Measurements from ENCODE around the gene CC2D2A. TPM values are rescaled to one million over a fixed set of nuclear protein-coding genes. Genes with fewer than 3 reads are reported as not detected.
A peak's percentile ranks its signal among the peaks of the same experiment; 100 is the strongest.

The CC2D2A gene
- polyA plus RNA-seq (2013, experiment 1 of 2; ENCODE audit: insufficient read length): 10.1 TPM
- 10.7 TPM for polyA plus RNA-seq (2013, experiment 2 of 2; ENCODE audit: insufficient read length)

DNA sequence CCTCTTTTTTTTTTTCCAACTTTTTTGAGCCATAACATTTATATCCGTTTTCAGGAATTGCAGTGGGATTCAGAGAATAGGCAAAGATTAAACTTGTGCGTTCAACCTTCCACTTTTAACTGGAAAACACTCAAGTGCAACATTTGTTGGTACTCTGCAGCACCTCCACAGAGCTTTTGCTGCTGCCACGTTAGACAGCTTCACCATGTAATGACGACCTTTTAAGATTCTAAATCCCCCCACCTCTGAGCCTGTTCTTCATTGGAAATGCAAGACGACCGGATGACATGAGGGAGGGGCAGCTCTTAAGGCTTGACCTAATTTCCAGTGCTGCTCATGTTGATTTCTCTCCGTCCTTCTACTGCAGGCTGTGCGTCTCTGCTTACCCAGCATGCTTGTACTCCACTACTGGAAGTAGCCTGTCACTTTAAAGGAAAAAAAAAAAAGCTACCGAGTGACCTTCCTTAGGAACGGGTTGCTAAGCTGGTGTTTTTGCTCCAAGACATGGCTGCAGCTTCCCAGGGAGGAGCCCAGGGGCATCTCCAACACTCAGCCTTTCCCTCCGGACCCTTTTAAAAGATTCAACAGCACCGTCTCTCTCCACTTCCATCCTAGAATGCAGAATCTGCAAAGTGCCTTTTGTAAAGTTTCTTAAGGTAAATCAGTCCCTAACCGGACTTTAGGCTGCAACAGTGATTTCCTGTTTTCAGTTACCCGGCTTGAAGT is at the start of gene CC2D2A:
TSS of gene CC2D2A (plus strand) at position 481 of the 726 bp plus-strand sequence. CDS start 6,051 bp downstream, outside the sequence.
- peak; percentile 27 for DNase-seq

DNA sequence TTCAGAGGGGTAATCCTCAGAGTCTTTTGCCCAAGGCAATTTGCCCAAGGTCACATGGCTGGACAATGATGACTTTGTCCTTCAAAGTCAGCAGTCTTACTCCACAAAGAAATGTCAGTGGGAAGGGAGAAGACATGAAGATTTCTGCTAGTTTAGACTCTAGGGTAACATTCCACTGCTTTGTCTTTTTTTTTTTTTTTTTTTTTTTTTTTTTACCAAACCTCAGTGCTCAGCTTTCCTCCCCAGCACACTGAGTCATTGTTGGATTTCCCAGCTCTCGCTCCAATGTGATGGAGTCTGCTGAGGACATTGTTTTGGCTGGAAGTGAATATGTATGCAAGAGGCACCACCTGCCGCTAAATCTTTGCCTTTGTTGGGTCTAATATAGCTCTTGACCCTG is 49.0 kb upstream of the CC2D2A start:
- peak; percentile 75 for DNase-seq

DNA sequence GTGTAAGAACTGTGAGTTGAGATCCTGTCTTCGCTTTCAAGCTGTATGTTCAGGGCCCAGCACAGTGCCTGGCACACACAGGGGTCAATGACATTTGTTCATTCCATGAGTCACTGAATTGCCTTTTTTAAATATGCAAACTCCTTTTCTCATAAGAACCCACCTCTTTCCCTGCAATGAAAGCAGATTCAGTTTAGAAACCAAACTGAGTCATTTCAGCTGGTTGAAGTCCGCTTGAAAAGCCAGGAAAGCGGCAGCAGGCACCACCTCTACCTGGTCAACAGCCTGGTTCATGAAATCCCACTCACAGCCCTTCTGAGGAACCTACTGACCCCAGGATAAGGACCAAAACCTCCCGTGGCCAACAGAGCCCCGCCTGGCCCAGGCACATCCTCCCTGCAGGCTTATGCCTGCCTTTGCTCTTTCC is 46.4 kb upstream of the CC2D2A start:
- DNase-seq: no peak

DNA sequence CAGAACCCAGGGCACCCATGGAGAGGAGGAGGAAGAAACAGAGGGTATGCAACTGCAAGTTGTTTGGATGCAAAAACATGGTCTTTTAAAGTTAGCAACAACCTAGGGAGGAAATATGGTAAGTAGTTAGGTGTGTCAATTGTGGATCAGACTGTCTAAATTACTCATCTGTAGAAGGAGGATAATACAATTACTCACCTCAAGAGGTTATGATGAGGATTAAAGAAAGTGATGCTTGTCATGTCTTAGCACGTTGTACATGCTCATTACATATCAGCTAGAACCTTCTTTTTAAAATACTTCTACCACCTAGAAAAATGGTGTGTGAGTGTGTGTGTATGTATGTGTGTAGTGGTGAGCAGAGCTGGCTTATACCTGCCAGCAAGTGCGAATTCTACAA is 44.2 kb upstream of the CC2D2A start:
- DNase-seq: no peak

DNA sequence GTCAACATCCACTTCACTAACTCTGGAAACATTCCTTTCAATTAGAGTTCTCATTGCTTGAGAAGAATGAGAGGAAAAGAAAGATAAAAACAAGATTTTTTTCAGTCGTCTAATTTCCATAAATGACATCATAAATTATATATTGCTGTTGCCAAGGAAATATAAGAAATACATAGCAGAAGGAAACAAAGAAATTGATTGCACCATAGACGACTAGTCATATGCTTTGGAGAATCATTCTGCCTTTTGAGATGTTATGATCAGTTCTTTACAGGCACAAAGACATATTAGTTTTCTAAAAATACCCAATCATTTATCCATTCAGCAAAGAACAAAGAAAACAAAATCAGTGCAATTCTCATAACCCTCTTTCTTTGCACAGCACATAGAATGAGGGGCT is 42.5 kb upstream of the CC2D2A start:
- no peak for DNase-seq

DNA sequence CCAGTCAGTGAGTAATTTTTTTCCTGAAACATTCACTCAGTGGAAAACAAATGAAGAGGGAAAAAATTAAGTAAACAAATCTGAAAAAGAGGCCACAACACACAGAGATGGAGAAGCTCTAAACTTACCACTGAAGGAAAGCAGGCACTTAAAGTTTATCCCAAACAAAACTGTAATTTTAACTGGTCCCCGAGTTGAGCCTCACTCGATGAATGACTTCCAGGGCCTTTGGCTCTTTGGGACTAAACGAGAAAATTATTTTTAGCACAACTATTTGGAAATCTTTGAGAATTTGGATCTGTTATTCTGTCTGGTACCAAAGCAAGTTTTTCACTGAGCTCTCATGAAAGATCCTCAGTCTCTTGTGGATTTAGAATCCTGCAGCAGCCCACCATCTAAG is 42.0 kb upstream of the CC2D2A start, which contains the start of gene C1QTNF7:
TSS of gene C1QTNF7 (plus strand) at position 333 of the 400 bp plus-strand sequence. CDS start 7,711 bp downstream, outside the sequence.
- no peak for DNase-seq

DNA sequence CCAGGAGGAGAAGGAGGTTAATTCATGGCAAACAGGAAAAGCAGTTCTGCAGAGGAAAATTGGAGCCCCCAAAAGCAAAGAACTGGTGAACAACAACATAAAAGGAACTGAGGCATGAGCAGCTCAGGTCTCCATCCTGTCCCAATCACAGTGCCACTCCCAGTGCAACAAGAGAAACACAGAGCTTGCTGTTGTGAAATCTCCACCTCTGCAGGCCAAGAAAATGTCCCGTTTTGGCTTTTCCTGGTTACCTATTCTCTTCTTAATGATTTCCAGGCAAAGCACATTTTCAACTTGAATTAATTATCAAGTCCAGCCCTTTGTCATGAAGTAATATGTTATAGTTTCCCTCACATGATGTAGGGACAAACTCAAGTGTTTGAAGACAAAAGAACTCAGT is 41.1 kb upstream of the CC2D2A start:
- DNase-seq: no peak

DNA sequence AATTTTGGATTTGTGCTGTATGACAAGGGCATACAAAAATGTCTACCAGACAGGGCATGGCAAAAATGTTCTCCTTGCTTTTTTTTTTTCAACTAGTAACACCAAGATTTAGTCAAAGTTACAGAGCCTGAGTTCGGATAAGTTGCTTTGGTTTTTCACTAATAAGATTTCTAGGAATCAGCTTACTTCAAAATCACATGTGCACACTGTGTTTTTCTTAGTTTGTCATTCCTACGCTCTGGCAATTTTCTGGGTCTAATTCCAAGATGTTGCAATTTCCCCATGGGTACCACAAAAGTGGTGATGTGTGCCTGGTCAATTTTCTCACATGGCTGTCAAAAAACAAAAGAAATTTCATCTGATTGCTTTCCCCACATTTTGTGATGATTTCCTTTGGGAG is 35.6 kb upstream of the CC2D2A start:
- DNase-seq: peak; percentile 20

DNA sequence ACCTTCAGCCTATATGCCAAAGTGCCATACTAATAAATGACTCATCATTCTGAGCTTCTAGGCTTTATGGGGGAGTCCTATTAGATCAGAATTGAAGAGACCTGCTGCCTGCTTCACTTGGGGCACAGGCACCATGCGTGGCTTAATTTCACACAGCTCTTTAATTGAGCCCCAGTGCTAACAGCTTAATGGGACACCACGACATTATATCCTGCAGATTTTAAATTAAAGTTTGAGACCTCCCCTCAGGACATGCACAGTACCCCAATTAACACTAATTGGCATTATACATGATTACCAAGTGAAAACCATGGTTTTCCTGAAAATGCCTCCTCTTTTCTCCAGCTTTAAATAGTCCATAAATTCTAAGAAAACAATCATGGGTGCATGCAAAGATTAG is 35.0 kb upstream of the CC2D2A start:
- DNase-seq: no peak

DNA sequence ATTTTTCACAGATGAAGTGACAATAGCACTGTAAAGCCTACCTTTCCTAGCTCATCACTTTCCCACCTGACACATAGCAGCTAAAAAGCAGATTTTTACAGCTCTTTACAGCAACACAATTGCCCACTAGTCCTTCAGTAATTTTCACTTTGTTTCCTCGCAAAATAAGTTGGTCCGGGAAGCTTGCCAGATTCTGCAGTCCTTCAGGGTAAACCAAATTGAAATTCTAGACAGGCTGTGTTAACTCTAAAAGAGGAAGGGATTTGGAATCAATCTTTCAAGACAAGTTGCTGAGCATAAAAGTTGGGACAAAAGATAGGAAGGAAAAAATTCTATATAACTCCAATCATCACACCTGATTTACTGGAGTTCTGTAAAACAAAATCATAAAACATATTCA is 33.2 kb upstream of the CC2D2A start:
- peak; percentile 69 for DNase-seq

DNA sequence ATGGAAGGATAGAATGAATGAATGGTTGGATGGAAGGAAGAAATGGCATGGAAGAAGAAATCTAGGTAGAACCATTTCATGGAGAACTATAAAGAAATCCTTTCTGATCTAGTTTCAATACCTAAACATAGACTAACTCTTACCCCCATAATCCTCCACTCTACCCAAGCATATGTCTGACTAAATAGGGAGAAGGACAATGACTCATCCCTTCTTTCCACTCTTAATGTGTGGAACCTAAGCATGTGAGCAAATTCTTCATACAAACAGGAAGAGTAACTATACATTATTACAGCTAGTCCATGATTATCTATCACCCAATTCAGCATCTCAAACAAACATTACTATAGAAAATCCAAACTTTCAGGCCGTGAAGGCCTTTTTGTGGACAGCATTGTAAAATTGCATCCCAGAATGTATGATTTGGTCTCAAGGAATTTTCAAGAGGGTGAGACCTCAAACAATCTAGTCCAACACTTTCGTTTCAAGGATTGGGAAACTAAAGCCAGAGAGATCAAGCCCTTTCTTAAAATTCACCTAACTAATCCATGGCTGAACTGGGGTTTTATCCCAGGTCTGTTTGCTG is 30.6 kb upstream of the CC2D2A start:
- peak; percentile 48 for DNase-seq

DNA sequence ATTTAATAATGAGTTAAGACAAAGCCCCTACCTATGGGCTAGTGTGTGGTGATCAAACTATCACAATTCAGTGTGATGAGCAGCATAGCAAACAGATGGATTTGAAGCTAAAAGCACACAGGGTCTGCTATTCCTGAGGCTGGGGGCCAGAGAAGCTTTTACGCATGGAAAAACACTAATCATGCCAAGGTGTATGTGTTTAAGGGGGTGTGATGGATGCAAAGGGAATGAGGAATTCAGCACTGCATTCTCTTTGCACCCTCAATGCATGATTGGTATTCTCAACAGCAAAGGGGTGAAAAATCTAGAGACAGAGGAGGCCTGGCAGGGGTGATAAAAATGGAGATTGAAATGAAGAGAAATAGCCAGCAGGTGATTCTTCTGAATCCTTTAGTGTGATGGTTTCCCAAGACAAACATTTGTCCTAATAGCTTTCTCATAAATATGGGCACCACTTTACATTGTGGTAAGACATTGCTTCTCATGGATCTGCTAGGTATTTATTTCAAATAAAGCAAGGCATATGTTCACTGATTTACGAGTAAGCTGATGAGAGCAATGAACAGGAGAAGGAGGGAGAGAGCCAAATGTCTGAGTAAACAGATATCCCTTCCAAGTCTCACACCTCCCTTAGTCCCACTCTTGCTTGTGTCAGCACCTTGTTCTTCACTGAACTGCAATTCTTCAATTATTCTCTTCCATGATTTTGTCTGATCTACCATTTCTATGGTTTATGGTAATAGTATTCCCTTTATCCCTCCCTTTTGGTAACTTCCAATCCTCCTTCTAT is 26.1 kb upstream of the CC2D2A start:
- DNase-seq: no peak

DNA sequence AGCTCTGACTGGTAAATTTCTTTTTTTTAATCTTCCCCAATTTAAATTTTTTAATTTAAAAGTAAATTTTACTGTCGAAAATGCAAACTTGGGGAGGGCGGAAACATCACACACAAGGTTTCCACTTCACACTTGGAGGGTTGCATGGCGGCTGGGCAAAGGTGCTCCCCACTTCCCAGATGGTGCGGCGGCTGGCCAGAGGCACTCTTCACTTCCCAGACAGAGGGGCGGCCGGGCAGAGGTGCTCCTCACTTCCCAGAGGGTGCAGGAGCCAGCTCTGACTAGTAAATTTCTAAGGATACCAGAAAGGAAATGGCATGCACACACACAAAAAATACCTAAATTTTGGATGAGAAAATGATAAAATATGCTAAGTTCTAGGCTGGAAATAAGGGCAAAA is 25.4 kb upstream of the CC2D2A start:
- DNase-seq: no peak

DNA sequence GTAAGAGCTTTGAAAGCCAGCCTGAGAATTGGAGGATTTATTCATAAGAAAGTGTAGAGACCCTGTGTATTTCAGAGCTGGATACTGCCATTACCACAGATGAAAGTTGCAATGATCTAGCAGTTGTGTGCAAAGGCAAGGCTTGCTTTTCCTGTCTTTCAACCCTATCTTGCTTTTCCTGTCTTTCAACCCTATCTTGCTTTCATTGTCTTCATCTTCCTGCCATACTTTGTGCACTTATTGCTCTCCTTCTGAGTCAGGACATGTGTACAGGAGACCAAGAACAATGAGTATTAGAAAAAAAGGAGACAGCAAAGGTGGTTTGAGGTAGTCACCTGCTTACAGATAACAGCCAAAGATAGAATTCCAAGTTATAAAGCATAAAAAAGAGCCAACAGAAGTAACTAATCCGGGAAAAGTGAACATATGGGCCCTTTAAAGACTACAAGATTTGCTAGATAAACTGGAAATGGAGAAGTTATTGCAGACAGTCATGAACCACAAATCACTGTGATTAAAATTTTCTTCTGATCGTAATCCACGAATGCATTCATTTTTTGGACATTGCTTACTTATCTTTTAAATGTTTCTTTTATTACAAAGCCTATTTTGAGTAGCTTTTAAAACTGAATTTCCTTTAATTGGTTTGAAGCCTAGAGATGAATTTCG is 24.7 kb upstream of the CC2D2A start:
- DNase-seq: no peak

DNA sequence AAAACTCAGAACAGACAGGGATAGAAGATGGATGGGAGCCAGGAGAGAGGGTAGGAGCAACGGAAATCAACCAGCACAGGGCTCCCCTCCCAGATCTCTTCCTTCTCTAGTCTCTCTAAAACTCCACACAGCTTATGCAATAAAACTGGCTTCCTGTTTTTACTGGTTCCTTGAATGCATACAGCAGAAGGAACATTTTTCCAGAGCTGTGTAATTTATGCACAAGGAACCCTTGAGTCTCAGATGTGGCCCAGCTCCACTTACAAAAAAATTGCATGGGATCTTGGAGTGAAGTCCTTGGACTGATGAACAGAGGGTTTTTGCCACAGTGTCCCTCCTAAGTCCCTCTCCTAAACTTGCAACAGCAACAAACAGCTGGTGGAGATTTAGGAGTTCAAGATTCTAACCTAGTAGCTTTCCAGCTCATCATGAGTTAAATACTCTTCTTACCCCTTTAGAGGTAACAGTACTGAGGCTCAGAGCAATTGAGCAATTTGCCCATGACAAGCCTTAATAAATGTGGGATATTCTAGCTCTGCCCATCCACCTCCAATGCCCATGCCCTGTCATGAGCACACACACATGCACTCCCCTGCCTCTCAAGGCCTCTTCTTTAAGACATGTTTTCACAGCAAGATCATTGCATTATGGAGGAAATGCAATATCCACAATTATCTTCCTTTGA is 18.4 kb upstream of the CC2D2A start:
- peak; percentile 77 for DNase-seq

DNA sequence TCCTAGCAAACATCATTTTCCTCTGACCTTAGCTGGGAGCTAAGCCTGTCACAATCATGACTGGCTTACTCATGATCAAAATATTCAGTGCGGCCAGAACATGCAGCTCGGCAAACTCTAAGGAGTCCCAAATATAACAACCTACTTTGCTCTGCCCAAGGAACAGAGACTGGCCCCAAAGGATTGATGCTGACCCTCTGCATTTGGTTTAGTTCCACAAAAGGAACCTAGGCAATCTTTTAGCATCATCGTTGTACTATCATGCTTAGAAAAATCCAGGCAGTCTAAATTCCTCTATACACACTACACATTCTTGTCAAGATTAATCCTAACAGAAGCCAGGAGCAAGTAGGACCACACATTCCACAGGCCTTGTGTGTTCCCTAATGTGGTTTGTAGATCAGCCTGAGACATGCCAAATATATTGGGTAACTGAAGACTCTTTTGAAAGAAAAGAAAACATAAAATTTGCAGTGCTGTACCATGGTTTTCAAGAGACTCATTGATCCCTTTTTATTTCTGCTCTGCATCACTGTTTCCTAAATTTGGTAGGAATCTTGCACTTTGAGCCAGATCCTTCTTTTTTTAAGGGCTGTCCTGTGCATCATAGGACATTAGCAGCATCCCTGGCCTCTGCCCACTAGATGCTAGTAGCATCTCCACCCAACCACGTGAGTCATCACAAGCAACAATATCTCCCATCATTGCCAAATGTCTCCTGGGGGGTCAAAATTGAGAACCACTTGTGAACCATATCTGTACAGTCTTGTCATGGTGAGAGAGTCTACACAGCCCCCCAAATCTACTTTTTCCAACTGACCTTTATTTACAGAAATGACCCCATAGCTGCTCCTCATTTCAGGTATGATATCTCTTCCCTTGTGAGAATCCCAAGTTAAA is 17.6 kb upstream of the CC2D2A start:
- peak; percentile 98 for DNase-seq

DNA sequence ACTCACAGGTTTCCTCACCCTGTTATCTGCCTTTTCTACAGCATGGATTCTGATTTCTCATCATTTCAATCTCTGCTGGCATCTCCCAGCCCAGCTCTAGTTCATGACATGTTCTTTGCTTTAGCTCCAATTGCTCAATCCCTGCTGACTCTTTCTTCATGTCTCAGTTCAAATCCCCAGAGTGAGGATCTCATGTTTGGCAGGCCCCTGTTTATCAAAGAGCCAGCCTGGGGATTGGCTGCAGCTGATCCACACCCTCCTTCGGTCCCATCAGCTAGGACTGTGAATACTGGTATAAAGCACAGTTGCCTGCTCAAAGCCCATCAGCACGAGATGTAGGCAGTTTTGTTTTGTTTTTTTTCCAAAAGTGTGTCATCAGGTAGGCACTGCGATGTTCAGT is 14.4 kb upstream of the CC2D2A start:
- peak; percentile 83 for DNase-seq

DNA sequence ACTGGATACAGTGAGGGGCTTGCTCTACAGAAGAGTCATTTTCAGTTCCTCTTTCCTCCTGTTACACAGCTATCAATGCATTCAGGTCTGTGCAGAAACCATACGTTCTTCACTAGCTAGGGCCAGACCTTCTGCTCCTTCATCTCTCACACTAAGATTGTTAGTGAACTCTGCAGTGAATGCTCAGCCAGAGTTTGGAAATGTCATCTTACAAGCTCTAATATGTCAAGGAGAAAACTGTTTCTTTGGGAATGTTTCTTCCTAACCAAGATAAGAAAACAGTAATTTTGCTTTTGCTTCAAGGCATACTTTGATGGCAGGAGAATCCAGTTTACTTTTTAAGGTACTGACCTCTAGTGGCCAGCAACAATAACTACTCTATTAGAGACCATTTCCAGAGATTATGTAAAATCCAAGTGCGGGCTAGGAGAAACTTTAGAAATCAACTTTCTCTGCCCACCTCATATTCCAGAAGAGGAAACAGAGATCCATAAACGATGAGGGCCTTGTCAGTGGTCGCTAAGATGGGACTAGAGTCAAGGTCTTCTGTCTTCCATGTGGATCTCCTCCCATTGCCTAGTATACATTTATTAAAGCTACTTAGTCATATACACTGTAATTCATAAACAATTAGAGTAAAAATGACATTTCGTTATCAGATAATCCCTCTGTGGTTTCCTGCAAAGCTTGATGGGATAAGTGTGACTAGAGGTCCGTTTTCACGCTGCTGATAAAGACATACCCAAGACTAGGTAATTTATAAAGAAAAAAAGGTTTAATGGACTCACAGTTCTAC is 12.1 kb upstream of the CC2D2A start:
- DNase-seq: peak; percentile 69

DNA sequence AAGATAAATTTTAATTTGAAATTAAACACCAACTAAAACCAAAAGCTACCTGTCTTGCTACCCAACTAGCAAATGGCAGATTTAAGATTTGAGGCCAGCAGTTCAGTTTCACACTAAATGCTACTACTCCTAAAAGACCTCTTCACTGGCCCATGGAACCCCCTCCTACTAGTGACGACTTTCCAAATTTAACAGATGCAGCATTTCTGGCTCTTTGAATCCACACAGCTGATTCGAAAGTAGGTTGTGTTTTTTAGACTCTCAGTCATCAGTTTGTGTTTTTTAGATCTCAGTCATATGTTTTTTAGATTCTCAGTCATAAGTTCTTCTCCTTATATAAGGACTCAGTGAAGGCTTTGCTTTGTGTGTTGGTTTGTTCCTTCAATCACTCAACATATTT is 11.1 kb upstream of the CC2D2A start:
- no peak for DNase-seq

DNA sequence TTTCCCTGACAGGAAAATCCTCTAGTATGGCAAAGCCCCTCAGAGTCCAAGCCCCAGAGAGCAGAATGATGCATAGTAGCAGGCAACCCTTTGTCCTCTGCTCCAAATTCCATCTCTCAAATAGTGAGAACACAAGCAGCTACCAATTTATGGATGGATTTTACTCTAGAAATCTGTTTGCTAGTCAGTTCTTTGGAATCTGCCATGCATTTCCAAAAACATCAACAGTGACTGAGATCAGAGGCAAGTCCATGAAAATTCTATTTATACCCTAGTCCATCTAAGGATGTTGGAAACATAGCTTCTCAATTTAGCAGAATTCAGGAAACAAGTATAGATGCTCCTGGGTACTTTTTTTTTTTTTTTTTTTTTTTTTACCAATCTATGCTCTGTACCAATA is 10.0 kb upstream of the CC2D2A start:
- peak; percentile 38 for DNase-seq
